ENCODE data around the gene RRP8. TPM values are rescaled to one million over a fixed set of nuclear protein-coding genes. Genes with fewer than 3 reads are reported as not detected.

Gene RRP8
- polyA plus RNA-seq, 3 donors: 17.5 to 29.9 (median 22.0) TPM

DNA sequence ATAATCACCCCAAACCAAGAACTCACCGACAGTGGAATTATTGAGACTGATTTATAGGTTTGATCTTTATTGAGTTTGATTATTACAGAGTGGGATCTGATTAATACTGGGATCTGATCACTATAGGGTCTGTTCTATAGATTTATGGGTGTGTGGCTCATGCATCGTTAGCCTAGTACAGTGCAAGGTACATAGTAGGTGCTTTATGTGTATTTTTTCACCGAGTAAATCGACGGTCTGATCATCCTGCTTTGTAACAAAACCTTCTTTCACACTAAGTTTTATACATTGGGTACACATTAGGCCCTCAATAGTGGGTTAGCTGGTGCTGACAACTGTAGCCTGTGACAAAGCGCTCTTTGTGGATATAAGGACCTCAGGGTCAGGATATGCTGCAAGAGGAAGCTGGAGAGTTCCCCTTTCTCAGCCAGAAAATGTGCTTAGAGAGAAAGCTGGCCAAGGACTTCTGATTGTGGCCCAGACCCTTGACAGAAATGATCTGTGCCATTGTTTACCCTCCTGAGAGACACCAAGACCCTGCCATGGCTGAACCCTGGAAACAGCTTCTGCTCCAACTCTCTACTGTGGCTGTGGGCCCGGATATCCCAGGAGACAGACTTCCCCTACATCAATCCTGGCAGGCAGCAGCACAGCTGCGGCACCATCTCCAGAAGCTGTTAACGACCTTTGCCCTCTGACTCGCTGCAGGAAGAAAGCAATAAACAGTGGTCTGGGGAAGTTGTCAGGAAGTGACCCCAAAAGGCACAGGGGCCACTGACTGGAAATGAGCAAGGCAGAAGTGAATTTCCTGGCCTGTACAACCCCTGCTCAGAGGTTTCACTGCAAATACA lies 31.9 kb upstream of the RRP8 start:
- DNase-seq: no peak

DNA sequence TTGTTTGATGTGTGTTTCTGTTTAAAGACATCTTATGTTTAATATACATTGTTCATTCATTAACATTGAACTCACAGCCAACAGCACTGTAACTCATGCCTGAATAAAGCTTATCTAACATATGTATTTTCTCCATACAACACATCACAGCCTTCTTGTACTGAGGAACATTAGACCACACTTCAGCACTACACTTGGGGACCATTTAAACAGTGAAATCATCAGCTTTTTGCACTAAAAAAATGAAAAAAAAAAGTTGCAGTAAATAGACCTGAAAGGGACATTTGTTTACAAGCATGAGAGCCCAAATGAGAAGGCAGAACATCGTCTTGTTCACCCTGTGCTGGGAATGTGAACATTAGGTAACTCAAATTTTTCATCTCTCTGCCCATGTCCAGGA lies 31.1 kb upstream of the RRP8 start:
- DNase-seq: no peak

DNA sequence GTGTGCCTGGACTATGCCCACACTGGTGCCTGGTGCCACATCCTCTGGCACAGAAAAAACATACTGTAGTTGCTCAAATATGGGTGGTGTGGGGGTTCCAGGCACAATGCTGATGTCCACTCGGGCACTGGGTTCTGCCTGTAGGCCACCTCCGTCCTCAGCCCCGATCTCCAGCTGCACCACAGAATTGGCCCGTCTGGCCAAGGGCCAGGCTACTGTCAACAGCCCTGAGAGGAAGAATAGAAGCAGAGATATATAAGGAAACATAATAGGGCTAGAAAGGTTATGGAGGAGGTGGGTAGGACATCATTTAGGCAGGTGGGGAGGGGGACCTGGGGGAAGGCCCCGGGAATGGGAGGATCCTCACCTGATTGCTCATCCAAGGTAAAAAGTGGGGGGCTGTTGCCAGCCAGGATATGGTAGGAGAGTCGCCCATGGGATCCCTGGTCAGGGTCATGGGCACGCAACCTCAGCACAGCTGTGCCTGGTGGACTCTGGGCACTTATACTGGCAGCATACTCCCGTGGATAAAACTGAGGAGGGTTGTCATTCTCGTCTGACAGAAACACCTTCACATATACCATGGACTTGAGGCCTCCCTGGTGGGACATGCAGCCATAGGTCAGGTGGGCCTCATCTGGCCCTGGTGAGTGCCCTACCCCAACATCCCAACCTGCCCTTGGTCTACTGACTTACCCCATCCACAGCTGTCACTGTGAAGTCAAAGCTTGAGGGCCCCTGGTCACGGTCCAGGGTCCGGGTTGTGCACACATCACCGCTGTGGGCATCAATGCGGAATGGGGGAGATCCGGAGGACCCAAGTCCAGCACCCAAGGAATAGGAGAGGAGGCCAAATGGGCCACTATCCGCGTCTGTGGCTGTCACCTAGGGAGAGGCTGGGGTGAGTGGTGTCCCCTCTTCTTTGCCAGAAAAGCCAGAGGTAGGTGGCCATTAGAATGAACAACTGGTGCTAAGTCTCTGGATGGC lies 30.3 kb upstream of the RRP8 start:
- DNase-seq: no peak

DNA sequence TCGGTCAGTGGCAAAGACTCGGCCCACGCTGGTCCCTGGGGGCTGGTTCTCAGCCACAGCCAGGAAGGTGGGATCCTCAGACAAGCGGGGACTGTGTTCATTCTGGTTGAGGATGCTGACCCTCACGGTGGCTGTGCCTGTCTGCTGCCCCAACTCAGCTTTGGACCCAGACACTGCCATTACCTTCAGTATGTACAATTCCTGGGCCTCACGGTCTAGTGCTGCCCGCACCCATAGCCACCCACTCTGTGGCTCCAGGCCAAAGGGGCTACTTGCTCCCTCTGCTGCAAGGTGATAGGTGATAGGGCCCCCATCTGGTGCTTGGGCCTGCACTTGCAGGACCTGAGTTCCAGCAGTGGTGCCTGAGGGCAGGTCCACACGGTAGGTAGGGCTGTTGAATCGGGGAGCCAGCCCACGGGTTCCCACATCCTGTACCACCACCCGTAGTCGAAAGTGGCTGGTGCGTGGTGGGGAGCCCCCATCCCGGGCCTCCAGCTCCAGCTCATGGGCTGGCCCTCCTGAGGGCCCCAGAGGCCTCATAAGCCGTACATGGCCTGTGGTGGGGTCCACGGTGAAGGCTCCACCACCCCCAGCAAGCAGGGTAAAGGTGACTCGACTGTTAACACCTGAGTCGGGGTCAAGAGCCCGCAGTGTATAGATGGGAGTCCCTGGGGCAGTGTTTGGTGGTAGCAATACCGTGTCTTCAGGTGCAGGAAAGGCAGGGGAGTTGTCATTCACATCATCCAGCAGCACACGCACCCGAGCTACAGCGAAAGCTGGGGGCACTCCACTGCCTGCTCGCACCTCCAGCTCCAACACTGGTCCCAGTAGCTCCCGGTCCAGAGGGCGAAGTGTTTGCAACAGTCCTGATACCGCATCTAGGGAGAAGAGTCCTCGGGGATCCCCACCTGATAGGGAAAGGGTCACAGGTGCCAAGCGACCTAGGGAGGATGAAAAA lies 29.0 kb upstream of the RRP8 start:
- no peak for DNase-seq

DNA sequence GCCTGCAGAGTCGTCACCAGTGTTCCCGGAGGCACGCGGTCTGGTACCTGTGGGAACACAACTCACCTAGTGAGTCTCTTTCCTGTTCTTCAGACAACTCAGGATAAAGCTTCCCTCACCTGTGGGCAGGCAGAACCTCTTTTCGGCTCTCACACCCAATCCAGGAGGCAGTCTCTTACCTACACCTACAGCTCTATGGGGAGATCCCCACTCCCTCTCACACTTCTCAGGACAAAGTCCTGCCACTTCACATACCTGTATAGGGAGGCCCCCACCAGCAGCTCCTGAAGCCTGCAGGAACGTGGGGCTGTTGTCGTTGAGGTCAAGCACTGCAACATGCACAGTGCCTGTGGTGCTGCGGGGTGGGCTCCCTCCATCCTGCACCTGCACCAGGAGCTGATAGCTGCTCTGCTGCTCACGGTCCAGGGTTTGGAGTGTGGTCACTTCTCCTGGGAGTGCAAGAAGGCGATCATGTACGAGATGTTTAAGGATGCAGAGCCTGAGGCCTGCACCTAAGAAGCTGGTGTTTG lies 28.0 kb upstream of the RRP8 start:
- no peak for DNase-seq

DNA sequence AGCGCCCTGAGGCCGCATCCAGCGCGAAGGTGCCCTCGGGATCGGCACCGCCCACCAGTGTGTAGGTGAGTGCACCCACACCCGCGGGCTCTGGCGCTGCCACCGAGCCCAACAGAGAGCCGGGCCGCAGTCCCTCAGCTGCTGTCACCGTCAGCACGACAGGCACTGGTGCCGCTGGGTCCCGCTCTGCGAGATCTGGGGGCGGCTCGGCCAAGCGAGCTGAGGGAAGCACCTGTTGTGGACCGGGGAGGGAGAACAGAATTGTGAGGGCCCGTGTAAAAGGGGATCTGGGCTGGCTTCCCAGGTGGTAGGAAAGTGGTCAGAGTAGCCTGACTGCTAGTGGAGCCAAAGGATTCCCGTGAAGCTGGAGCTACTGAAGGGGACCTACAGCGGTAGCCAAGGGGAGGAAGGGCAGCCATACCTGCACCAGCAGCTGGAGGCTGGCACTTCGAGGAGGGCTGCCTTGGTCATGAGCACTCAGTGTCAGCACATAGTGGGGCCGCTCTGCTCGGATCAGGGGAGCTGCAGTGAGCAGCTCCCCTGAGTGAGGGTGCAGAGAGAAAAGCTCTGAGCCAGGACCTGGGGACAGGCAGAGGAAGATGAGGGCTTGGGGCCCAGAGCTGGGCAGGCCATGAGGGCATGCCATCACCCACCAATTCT lies 27.3 kb upstream of the RRP8 start:
- no peak for DNase-seq

DNA sequence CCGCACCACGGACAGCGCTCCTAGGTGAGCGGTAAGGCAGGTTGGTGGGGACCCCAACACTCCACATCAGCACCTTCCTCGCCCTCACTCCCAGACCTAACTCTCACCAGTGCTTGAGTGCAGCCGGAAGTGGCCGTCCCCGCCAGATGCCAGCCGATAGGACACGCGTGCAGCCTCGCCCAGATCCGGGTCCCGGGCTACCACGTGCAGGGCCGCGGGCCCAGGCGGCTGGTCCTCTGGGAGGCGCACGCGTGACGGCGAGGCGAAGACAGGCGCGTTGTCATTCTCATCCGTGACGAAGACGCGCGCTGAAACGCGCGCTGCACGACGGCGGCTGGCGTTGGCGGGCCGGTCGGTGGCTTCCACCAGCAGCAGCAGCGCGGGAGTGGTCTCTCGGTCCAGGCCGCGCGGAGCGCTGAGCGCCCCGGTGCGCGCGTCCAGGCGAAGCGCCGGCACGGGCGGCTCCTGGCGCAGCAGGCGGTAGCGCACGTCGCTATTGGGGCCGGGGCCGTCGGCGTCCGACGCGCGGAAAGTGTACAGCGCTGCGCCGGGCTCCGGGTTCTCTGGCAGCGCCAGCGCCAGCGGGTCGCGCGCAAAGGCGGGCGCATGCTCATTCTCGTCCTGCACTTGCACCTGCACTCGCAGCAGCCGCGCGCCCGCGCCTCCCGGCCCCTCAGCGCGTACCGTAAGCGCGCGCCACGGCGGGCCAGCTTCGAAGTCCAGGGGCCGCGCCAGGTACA lies 26.6 kb upstream of the RRP8 start:
- no peak for DNase-seq

DNA sequence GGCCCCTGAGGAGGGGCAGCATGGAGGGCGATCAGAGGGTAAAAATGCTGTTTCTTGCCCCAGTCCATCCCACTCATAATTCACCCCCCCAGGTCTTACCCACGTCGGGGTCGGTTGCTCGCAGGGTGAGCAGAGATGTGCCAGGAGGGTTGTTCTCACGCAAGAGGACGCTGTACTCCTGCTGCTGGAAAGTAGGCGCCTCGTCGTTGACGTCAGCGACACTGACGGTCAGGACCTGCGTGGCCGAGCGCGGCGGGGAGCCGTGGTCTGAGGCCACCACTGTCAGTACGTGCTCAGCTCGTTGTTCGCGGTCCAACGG lies 26.1 kb upstream of the RRP8 start:
- DNase-seq: no peak

DNA sequence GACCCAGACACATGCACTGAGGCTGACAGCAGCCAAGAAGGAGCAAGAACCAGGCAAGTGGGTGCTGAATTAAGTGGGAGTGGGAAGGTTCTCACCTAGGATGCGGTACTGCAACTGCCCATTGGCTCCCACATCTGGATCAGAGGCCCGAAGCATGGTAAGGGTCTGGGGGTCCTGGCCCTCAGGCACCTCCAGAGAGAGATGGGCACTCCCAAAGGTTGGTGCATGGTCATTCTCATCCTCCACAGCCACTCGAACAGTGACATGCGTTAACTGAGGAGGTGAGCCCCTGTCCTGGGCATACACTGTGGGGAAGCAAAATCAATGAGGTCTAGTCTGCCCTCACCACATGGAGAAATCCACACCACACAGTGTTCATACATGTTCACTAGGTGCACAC lies 25.1 kb upstream of the RRP8 start:
- no peak for DNase-seq

DNA sequence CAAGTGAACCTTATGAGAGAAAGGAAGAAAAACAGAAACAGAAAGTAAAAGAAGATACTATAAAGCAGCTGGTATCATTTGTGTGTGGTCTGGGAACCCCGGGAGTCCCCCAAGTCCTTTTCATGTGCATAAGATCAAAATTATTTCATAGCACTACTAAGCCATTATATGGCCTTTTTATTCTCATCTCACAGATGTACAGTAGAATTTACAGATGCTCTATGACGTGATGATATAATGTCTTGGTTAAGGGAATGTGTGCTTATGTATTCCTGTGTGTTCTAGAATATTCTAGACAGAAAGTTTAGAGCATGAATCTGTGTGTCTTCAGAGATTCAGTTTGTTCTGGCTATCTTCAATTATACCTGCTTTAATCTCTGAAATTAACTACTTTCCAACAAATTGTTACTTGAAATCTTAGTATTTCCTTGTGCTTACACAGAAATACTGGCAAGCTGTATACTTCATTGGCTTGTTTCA lies 24.4 kb upstream of the RRP8 start:
- no peak for DNase-seq

DNA sequence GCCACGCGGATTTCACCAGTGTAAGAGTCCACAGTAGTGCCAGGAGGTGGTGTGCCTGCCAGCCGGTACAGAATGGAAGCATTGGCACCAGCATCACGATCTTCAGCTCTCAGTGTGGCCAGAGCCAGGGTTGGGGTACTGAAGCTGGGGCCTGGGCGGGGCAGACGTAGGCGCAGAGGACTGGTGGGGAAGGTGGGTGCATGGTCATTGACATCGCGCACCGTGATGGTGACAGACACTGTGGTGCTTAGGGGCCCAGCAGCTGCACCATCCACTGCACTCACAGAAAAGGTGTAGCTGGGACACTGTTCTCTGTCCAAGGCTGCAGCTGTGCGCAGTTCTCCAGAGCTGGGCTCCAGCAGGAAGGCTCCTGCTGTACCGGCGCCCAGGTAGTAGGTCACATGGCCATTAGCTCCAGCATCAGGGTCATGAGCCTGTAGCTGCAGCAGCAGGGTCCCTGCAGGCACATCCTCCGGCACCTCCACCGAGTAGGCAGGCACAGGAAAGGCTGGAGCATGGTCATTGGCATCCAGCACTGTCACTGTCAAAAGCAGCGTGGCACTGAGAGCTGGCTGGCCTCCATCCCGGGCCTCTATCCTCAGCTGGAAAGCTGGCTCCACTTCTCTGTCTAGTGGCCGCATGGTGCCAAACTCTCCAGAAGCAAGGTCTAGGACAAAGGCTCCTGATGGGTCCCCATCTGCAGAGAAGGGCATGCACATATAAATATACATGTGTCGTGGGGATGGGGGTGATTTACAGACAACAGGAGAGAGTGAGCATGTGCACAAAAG lies 23.8 kb upstream of the RRP8 start:
- DNase-seq: no peak

DNA sequence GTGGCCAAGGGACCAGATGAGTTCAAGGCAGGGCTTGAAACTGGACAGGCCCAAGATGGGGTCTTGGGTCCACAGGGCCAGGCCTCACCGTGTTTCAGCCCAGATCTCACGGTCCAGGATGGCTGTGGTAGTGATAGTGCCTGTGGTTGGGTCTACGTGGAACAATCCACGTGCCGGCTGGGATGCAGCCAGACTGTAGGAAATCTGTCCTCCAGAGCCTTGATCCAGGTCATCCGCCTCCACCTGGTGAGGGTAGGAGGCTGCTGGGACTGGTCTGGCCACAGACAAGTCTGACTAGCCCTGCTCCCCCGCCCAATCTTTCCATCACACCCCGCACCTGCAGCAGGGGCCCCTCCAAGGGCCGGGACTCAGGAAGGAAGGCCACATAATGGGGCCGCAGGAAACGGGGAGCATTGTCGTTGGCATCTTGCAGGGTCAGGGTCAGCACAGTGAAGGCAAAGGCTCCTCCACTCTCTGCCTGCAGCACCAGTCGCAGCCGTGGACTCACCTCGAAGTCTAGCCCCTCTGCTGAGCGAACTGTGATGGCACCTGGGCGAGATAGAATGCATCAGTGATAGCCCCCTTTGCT lies 22.5 kb upstream of the RRP8 start:
- DNase-seq: no peak

DNA sequence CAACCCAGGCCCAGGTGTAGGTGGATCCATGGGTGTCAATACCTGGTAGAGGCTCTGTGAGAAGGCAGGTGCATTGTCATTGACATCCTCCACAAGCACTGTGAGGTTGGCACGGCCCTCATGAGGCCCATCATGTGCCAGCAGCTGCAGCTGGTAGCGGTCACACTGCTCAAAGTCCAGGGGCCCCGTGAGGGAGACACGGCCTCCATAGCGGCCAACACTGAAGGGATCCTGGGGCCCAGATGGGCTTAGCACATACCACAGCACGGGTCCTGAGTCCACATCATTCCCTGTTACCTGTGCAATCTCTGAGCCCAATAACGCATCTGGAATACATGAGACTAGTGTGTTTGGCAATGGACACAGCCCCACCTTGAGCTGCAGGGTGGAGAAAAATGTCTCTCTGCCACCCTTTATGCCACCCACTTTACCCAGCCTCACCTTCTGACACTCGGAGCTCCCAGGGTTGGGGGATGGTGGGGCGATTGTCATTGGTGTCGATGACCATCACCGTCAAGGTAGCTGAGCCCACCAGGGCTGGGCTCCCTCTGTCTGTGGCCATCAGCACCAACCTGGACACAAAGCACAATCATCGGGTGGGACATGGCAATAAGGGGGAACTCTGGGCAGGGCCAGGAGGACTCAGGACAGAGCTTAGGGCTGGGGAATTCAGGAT lies 21.9 kb upstream of the RRP8 start:
- no peak for DNase-seq

DNA sequence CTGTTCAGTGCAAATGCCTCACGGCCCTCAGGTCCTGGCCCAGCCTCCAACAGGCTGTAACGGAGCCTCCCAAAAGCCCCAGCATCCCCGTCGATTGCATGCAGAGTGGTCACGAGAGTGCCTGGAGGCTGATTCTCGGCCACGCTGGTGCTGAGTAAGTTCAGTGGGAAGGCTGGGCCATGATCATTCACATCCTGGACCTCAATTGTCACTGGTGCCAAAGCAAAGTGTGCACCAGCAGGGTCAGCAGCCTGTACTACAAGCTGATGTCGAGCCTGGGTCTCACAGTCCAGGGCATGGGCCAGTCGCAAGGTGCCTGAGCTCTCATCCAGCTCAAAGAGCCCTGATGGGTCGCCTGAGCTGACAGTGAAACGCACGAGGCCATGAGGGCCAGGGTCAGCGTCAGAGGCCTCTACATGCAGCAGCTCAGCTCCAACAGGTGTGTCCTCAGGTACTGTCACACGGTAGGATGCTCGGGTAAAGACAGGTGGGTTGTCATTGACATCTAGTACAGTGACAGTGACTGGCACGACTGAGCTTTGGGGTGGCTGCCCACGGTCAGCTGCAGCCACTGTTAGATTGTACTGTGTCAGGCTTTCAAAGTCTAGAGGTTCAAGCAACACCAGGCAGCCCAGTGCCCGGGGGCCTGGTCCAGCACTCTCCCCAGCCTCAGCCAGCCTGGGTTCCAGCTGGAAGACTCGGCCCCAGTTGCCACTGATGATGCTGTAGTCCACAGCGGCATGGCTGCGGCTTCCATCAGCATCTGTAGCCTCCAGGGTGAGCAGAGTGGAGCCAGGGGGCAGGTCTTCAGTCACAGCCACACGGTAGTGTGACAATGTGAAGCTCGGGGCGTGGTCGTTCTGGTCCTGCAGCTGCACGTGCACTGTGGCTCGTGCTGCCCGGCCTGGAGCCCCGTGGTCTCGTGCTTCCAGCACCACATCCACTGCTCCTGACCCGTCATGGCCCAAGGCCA lies 20.3 kb upstream of the RRP8 start:
- DNase-seq: no peak

DNA sequence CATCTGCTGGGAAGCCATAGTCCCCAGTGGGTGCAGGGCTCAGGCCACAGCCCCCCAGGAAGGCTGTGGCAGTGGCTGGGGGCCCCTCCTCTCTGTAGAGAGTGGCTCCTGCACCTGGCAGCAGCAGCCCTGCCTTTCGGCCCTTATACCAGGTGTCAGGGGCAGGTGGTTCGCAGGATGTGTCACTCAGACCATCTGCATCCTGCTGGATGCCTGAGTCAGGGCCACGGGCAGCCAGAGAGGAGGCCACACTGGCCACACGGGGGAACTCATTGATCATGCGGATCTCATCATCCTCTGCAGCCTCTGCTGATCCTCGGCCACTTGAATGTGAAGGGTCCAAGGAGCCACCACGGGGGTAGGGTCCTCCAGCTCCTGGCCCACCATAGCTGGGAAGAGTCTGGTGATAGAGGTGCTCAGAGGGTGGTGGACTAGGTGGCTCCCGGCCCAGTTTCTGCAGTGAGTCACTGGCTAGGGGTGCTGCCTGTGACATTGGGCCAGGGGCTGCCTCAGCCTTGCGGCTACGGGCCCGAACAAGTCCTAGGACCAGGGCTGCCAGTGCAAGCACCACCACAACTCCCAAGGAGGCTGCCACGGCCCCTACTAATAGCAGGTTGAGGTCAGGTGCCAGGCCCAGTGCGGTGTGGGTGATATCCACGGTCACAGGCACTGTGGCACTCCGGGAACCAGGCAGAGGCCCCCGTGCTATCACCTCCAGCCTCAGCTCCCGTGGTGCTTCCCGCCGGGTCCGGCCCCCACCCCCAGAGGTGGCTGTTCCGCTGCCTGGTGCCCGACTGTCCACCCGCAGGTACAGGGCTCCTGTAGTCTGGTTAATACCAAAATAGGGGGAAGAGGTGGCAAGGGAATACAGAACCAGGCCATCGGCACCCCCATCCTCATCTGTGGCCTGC lies 19.1 kb upstream of the RRP8 start:
- DNase-seq: no peak

DNA sequence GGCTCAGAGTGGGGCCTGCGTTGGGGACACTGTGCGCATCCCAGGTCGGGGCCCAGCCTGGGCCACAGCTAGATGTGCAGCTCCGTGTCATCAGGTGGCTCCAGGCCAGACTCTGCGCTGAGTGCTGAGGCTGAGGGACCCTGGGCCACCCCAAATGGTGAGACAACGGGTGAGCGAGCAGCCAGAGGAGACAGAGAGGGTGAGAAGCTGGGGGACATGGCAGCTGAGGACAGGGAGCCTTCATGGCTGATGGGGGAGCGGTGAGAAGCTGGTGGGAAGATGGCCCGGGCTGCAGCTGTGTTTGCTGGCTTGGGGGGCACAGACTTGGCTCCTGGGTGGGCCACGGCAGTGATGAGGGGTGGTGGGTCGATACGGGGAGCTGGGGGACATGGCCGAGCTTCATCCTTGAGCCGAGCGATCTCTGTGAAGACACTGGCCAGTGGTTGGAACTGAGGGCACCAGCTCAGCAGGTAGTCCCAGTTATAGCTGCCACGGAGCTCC lies 18.3 kb upstream of the RRP8 start:
- no peak for DNase-seq

All from renal pelvis (tissue), 4 donors.